AG08396 (cell line): Measurements from ENCODE around the gene EDC3.
"Not testable (repeated sequence)": the region's sequence is repeated elsewhere in the genome, so short reads cannot be mapped to it uniquely, and the experiment has no call there.

Experiments used
- DNase-seq: peaks from one replicate; pipeline ENCODE4 v3.0.0; 2012; ENCODE audit warnings: low spot score, mixed read lengths

Gene EDC3, protein sequence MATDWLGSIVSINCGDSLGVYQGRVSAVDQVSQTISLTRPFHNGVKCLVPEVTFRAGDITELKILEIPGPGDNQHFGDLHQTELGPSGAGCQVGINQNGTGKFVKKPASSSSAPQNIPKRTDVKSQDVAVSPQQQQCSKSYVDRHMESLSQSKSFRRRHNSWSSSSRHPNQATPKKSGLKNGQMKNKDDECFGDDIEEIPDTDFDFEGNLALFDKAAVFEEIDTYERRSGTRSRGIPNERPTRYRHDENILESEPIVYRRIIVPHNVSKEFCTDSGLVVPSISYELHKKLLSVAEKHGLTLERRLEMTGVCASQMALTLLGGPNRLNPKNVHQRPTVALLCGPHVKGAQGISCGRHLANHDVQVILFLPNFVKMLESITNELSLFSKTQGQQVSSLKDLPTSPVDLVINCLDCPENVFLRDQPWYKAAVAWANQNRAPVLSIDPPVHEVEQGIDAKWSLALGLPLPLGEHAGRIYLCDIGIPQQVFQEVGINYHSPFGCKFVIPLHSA

GRCh38 chr15:74695597-74696397 lies at the start of gene EDC3:
TSS of gene EDC3 (minus strand) at chr15:74696024. CDS start at chr15:74675124, 20,900 bp downstream.
- DNase-seq = peak; percentile 92

- no peak for DNase-seq
Measured at GRCh38 chr15:74742422-74742821, 46.6 kb upstream of the EDC3 start.

GRCh38 chr15:74738239-74738638 lies 42.4 kb upstream of the EDC3 start:
- not testable (repeated sequence) for DNase-seq

GRCh38 chr15:74735305-74735704 lies 39.5 kb upstream of the EDC3 start:
- no peak for DNase-seq

DNA sequence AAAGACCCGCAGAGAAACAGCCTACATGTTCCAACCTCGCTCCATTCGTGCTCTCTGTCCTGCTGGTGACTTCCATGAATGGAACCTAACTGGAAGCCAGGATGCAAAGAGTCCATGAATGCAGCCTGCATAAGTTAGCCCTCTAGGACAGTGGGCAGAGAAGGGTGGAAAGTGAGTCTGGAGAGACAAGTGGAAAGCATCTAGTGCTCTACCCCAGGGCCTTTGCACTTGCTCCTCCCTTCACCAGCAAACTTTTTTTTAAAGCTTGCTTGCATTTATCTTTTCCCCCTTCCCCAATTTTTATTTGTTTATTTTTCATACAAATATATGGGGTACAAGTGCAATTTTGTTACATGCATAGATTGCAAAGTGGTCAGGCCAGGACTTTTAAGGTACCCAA lies 37.4 kb upstream of the EDC3 start:
- no peak for DNase-seq

DNA sequence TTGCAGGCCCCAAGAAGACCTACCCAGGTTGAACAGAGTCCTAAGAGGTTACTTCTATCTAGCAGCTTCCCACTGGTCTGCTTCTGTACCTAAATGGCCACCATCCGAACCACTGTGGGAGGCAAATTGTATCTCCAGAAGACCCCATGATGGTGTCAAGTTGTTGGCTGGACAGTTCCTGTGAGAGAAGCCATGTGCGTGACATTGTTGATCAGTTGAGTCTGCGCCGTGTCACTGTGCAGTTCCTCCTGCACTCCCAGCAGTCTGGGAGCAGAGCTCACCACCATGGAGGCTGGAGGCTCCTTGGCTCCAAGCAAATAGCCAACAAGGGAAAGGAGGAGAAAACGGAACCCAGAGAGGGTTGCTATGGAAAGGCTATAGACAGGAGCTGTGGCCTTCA lies 37.0 kb upstream of the EDC3 start:
- no peak for DNase-seq

DNA sequence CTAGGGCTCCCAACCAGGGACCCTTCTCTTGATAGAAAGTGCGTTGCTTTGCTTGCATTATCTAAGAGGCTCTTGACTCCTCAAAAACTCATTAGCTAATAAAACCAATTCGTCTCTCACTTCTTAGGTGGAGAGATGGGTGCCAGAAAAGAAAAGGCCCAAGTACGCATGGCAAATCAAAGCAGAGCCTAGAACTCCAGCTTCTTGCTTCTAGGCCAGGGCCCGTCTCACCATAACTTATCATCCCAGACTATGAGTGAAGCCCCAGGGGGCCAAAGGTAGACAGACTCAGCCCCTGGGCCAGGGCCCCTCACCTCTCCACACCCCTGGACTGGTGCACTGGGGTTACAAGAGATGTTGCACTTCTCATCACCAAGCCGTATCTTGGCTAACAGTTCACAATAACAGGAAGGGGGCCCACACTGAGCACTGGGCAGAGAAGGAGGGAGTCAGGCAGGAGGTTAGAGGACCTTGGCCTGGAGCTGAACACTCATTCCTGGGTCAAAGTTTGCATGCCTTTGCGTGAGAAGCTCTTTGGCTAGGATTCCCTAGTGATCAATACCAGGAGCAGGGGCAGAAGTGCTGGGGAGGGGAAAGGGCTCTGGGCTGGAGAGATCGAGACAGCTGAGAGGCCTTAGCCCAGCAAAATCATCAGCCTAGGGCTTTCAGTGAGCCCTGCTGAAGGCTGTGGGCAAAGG lies 34.9 kb upstream of the EDC3 start:
- DNase-seq = no peak

GRCh38 chr15:74729372-74729771 lies 33.5 kb upstream of the EDC3 start:
- DNase-seq = not testable (repeated sequence)

DNA sequence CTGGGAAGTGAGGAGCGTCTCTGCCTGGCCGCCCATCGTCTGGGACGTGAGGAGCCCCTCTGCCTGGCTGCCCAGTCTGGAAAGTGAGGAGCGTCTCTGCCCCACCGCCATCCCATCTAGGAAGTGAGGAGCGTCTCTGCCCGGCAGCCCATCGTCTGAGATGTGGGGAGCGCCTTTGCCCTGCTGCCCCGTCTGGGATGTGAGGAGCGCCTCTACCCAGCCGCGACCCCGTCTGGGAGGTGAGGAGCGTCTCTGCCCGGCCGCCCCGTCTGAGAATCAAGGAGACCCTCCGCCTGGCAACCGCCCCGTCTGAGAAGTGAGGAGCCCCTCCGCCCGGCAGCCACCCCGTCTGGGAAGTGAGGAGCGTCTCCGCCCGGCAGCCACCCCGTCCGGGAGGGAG lies 32.9 kb upstream of the EDC3 start:
- DNase-seq = not testable (repeated sequence)

DNA sequence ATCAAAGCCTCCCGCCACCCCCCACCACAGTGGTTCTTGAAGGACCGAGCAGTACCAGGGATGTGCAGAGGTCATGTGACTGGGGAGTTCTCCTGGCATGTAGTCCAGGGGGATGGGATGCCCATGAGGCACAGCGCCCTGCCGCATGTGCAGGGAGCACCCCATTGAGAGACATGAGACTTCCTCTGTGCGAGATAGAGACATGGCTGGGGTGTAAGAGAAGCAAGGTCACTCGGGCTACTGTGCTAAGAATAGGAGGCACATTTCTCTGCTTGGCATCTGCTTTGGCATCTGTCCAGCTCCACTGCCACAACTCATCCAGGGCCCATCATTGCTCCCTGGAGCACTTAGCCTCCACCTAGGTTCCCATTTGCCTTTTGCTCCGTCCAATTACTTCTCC lies 31.9 kb upstream of the EDC3 start:
- no peak for DNase-seq

DNA sequence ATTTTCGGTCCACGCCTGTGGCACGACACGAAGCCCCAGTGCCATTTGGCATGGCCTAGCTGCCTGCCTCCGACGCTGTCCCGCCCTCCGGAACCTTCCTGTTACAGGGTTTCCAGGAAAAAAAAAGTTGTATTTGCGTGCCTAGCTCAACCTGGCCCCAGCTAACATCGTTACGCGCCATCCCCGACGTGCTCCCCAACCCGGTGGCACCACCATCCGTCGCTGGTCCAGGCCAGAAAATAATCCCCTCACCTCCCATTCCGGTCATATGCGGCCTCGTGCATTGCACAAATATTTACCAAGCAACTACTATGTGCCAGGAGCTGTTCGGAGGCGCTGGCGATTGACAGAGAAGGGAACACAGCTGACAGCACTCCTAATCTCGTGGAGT lies 30.9 kb upstream of the EDC3 start:
- DNase-seq = no peak

GRCh38 chr15:74725845-74726773 lies 30.3 kb upstream of the EDC3 start:
- peak; percentile 76 for DNase-seq

GRCh38 chr15:74725225-74725774 lies 29.5 kb upstream of the EDC3 start, which contains the start of gene CYP1A1:
TSS of gene CYP1A1 (minus strand) at chr15:74725528. CDS start at chr15:74723097, 2,431 bp downstream.
- peak; percentile 35 for DNase-seq

DNA sequence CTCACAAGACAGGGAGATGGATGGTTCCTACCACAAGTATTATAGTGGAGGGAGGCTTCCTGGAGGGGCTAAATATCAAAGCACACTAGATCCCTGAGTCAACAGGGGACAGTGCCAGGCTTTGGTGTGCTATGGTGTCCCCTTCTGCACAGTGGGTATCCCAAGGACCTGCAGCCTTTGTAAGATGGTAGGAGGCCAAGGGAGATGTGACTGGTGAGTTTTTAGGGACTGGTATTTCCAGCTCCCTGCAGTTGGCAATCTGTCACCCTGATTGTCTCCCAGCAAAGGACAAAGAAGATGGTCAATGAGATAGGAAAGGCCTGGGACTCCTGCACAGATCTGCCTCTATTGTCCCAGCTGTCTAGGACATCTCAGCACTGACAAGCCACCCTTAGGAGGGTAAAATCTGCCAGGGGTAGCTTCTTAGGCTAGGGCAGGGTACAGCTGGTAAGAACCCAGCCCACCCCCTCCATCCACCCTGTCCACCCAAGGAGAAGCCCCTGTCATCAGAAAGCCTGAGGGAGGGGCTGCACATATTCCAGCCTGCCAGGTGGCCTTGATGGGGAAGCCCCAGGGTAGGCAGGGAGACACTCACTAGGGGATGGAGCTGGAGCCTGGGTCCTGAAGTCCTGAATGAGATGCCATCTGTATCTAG lies 28.9 kb upstream of the EDC3 start:
- DNase-seq = no peak

GRCh38 chr15:74723754-74724334 lies 28.0 kb upstream of the EDC3 start:
- DNase-seq = peak; percentile 72

DNA sequence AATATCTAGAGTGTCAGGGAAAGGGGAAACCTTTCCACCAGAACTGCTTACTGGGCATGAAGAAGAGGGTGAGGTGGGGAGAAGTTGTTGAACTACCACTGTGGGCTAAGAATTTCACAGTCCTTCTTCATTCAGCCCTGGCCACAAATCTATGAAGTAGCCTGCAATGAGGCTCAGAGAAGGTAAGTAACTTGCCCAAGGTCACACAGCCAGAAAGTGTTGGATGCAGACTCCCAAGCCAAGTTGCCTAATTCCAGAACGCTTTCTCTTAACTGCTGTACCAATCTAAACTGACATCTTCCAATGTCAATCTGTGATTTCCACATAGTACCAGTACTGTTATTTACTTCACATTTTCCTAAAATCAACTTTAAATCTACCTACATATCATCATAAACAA lies 27.4 kb upstream of the EDC3 start:
- DNase-seq = no peak

GRCh38 chr15:74722591-74722990 lies 26.8 kb upstream of the EDC3 start:
- DNase-seq = no peak

DNA sequence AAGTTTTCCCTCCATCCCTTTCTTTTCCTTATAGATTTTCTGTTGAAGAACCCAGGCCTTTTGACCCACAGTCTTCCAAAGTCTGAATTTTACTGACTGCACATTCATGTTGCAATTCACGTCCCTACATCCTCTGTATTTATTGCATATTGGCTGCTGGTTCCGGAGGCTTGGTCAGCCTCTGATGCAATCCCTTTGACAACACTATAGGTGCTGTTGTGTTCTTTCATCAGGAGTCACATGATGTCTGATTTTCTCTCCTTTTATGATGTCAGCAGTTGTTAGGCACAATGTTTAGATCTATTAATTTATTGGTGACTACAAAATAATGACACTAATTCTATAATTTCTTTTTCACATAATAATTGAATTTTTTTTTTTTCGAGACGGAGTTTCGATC lies 20.8 kb upstream of the EDC3 start:
- no peak for DNase-seq

- no peak for DNase-seq
Measured at GRCh38 chr15:74712311-74712710, 16.5 kb upstream of the EDC3 start.
